NOMO-1 (cell line): ENCODE results near the gene CDH16.

Experiments
- DNase-seq, 2 experiments: peaks; one replicate each; lab custom pipeline; 2025; ENCODE audit not compliant: unreplicated experiment in 2 of 2; lab: John Stamatoyannopoulos, UW

The CDH16 gene

DNA sequence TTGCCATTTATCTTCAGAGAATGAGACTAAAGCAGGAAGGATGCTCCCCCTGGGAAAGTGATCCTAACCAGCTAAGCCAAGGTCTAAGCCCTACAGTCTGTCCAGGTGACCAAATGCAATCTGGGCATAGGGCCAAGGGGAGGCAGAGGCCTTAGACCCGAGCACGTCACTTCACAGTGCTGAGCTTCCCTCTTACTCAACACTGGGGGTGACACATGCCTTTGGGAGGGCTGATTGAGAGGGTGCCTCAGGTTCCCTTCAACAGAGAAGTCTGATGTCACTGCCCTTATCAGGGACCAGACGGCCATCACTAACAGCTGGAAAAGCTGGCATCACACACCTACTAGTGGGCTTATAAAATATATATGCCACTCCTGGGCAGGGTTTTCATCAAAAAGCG lies 11.5 kb upstream of the CDH16 start:
- no peak for DNase-seq

DNA sequence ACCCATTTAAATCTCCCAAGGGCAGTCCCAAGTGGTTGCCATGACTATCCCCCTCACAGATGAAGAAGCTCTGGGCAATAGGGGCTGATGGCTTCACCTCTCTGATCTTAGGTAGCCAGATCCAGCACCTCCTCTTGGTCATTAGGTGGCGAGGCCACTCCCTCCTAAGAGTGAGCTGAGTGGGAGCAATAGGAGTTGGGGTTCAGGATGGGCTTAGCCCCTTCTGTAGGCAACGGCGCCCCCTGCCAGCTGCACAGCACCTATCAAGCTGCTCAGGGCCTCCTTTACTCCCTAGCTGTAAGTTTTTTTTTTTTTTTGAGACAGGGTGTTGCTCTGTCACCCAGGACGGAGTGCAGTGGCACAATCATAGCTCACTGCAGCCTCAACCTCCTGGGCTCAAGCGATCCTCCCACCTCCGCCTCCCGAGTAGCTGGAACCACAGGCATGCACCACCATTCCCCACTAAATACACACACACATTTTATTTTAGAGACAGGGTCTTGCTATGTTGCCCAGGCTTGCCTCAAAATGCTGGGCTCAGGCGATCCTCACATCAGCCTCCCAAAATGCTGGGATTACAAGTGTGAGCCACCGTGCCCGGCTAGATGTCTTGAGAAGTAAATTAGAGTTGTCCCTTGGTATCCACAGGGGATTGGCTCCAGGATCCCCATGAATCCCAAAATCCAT lies 10.2 kb upstream of the CDH16 start:
- no peak for DNase-seq

DNA sequence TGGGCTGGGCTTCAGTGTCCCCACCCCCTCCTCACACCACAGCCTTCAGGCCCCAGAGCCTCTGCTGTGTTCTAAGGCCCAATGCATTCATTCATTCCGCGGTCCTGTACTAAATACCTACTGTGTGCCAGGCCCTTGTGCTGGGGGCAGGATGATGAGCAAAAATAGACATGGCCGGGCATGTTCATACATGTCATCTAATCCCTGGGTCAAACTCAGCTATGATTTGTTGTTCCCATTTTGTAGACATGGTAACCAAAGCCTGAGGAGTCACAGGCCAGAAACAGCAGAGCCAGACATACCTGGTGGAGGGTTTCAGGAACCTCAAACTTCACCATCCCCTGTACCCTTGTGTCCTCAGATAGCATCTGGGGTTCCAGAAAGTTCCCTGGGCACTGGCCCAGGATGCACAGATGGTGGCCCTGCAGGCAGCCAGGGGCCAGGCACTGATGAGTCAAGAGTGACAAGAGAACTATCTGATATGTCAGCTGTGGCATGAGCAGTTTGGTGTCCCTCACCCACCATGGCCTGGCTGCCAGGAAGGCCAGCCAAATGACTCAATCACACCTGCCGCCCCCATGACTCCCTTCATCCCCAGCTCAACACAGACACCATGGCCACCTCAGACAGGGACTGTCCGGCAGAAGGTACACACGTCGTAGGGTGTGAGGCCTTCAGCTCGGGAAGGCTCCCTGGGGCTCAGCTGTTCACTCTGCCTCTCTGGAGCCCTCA lies 9.4 kb upstream of the CDH16 start:
- no peak for DNase-seq

DNA sequence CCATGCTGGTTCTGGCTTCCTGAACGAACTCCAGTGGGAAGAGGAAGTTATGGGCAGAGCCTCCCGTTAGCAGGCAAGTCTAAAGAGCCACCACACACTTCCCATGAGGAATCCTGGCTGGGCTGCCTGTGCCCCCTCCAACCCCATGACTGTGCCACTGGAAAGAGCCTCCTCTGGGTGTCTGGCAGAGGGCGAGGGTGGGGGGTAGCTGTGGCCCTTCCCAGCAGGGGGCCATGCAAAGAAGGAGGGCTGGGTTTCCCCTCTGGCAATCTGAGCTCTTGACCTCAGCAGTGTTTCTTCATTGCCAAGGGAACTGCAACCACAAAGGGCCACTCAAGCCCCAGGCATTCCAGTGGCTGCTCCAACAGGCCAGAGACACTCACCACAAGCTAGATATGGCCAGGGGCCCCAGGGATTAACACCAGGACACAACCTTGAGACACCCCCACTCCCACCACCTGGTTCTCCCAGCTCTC lies 8.3 kb upstream of the CDH16 start:
- no peak for DNase-seq

DNA sequence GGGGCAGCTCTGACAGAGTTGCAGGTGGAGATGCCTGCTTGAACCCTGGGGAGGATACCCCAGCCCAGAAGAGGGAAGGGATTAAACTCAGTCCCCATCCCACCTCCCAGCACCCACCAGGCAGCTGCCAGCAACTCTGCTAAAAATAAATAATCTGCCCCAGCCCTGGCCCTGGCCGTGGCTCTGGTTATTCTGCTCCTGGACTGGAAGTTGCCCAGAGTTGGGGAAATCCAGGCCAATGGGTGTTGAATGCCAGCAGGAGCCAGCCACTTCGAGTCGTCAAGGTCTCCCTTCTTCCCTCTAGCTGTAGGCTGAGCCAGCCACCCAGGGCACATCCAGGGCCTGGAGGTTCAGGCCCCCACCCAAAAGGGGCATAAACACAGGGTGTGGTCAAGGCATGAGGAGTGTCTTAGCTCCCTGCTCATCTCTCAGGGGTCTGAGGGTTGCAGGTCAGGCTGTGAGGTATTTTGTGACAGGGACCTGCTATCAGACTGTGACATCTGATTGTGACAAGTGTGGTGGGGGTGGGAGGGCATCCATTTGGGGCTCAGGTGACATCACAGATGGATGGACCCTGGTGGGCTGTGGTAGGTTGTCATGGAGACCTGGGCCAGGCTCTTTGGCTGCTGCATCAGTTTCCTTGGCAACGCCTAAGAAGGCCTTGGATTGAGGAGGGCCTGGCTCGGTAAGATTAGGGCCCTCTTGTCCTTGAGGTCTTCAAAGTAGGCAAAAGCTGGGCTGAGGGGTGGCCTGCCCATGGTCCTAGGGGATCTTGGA lies 7.7 kb upstream of the CDH16 start:
- DNase-seq, result no peak

DNA sequence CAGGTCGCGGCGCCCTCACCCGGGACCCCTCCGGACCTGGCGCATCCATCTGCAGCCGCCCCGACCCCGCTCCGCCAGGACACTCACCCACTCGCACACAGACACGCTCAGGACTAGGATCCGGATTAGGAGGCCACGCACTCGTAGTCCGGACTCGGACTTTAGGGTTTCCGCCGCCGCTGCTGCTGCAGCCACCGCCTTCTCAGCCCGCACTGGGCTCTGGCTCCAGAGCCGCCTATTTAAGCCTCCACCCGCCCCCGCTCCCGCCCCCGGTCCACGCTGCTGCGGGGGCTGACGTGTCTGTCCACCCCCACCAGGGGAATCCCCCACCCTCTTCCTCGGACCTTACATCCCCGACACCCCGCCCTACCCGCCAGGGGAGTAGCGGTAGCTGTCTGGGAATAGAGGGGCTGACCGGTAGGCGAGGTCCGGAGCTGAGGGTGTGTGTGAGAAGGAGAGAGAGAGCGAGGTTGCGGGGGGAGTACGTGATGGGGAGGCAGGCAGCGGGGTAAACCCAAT lies 6.7 kb upstream of the CDH16 start, which contains the start of gene RRAD:
RRAD (minus strand) TSS at position 214 of the 519 bp plus-strand sequence. CDS start 356 bp downstream, outside the sequence.
- DNase-seq, result no peak

DNA sequence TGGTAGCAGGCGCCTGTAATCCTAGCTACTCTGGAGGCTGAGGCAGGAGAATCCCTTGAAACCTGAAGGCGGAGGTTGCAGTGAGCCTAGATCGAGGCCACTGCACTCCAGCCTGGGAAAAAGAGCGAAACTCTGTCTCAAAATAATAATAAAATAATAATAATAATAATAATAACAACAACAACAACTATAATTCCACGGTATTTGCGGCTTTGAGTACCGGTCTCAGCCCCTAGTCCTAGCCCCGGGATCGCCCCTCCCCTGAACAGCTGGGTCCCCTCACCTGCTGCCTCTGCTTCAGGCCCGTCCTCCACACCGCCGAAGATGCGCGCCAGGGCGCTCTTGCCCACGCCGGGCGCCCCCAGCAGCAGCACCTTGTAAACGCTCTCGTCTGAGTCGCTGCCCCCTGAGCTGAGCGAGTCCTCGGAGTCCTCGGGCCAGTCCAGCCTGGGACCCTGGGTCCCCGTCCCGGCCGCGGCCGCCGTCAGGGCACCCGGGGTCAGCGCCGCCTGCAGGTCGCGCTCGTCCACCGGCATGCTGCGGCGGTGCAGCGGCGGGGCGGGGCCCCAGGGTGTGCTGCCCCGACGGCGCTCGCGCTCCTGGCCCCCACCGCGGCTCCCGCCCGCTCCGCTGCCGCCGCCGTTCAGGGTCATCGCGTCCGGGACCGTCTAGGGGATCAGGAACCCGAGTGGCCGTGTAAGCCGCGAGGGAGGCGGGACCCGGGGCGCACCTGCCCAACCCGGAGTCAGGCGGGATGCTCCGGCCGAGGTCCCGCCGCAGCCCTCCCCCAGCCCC lies 6.0 kb upstream of the CDH16 start:
- peak; percentile 7 to 25 for DNase-seq

DNA sequence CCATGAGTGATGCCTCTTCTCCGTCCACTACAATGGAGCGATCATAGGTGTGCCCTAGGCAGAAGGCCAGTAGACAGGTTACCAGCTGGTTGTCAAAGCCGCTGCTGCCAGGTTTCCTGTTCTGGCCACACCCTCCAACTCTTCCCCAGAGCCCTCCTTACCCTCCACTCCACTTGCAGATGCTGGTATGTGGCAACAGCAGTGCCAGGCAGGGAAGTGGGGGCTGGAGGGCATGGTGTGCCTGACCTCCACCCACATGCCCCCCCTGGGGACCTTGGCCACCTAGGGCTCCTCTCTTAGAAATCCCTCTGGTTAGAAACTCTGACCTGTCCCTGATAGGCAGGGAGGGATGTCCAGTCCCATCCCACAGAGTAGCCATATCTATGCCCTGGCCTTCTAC lies 5.2 kb upstream of the CDH16 start:
- no peak for DNase-seq

DNA sequence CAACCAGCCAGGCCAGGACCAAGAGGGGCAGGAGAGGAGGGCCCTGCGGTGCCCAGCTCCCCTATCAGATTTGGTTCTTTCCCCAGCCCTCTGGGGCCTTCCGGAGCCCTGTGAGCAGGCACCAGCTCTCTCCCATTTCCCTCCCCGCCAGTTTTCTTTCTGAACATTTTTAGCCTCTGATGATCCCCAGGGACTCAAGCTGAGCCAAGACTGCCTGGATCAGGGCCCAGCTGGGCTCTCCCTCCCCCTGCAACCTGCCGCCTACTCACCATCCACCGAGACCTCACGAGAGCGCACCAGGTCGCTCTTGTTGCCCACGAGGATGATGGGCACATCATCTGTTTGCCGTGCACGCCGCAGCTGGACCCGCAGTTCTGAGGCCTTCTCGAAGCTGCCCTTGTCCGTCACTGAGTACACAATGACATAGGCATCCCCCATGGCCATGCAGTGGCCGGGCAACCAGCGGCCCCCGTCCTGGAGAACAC lies 4.6 kb upstream of the CDH16 start:
- no peak for DNase-seq

DNA sequence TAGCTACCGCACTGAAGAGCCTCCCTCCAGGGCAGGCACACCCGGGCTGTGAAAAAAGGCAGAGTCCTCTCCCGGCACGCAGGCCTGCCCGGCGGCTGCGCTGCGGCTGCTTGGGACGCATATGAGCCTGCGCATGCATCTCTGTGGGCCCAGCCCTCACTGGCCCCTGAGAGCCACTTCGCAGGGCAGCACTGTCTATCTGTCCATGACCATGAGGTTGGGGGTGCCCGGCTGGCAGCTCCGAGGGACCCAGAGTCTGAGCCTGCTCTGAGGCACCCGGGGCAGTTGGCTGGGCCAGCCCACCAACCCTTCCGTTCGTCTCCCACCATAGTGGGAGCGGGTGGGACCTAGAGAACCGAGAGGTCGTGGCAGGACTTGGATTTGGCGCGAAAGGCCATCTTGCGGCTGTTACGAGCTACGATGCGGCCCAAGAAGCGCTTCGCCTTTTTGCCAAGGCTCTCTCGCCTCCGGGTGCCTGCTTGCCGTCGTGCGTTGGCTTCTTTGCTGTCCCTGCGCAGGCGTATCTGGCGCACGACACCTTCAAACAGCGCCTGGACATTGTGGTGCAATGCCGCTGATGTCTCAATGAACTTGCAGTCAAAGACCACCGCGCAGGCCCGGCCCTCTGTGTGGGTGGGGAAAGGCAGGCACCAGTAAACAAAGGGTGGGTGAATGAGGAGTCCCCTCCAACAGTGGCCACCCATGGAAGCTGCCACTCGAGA lies 3.2 kb upstream of the CDH16 start:
- no peak for DNase-seq

DNA sequence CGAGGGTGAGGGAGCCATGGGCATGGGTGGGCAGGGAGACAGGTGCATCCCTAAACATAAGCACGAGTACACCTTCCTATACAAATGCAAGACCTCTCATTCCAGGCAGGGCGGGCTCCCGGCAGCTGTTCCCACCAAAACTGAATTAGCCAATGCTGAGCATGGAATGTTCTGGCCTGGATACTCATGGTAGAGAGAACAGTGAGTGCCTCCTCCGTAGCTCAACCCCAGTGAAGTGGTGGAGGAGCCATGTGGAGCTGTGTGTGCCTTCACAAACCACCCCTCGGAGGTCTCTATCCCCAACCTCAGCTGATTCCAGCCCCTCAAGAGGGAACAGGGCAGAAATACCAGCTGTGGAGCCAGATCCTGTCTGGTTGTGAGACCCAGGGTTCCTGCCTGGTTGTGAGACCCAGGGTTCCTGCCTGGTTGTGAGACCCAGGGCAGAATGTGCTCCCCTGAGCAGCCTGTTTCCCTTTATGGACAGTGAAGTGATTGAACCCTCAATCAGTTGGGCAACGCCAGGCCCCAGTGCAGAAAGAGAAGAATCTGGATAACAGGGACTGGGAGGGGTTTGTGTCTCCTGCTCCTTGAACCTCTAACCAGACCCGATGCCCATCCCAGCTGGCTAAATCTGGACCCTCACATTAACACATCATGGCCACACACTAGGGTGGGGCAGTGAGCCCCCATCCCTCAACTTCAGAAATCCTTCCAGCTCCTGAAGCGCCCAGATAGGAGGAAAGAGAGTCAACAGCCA lies 2.4 kb upstream of the CDH16 start:
- DNase-seq, result no peak

DNA sequence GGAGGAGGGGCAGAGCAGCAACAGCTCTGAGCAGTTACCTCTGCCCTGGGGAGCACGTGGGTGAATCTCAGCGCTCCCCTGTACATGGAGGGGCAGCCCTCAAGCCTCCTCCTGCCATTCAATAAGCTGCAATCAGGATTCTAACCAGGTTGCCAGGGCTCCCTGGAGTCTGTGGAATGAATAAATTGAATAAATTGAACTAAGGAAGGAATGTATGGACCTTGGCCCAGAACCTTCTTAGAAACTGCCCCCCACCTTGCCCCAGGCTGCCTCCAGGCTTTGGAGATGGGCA lies 1.6 kb upstream of the CDH16 start:
- no peak for DNase-seq

DNA sequence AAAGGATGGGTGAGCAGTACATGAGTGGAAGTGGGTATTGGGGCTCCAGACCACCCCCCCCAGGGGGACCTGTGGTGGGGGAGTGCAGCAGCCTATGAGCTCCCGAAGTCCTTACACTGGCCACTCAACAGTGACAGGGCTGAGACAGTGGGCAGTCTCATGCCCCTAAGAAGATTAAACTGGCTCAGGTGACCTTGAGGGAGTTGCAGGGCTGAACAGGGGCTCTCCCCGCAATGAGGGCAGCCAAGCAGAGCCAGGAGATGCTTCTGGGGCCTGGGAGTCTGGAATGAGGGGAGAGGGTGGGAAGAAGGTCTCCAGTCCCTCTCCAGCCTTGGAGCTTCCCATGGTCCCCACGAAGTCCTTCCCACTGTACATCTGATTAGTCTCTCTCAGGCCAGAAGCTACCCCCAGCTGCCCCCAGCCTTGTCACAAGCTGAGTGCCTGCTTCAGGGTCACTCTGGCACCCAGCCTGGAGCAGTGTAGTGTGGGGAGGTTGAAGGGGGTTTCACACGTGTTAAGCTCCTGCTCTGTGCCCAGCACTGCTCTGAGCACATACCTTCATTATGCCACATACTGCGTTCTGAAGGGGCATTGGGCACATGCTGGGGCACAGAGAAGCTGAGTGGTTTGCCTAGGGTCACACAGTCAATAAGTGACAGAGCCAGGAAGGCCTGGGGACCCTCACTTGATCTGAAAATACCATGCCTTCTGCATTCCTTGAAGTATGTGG lies 1.0 kb upstream of the CDH16 start:
- no peak for DNase-seq

DNA sequence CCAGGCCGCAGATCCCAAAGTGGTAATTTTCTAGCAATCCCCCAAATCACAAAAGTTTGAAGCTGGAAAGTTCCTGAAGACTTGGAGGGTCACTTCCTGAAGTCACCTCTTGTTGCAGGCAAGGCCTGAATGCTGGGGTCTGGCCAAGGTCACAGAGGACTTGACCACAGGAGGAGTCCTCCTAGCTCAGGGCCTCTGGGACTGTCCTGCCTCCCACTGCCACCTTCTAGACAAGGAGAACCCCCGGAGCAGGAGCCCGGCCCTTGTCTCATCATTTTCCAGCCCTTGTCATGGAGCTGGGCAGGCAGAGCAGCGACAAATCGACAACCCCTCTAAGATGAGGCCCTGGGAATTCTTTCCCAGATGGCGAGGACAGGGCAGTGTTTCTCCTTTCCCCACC lies 330 bp downstream of the CDH16 start:
- DNase-seq, result no peak

DNA sequence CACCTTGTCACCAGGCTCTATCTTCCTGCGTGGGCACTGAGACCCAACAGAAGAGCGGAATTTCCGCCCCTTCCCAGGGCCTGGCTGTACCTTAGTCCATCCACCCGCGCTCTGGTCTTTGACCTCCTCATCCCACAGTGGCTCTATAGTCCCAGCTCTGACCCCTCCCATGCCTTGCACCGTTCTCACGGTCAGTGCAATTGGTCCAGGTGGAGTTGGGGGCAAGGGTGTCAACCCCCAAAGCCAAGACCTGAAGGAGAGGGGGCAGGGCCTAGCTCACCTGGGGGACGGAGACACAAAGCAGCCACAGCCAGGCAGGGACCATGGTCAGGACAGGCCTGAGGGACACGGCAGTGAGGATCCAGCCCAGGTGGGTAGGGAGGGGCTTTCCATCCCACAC lies 944 bp downstream of the CDH16 start:
- DNase-seq, result no peak

DNA sequence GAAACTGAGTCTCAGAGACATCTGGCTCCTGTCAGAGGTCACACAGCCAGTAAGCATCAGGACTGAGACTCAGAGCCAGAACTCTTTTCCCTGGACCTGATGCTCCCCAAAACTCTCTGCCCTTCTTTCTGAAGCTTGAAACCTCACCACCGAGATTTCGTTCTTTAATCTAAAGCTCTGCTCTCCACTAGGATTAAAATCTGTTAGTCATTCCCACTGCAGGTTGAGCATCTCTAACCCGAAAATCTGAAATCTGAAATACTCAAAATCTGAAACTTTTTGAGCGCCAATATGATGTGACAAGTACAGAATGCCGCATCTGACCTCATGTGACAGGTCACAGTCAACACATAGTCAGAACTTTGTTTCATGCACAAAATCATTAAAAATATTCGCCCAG lies 2.2 kb downstream of the CDH16 start:
- DNase-seq, result no peak

DNA sequence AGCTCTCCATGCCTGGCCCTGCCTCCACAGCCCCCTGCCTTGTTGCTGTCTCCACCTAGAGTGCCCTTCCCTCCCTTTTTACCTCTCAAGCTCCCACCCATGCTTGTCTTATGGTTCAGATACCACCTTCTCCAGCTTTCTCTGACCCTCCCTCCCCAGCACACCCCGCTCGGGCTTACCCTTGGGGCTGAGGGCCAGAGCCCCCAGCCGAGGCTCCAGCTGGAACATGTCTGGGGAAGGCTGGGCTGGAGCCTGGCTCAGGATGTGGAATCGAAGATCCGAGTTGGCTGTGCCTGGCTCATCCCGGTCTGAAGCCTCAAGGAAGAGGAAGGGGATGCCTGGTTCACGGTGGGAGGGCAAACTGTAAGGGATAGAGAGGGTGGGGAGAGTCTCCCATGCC lies 3.6 kb downstream of the CDH16 start:
- DNase-seq, result no peak

DNA sequence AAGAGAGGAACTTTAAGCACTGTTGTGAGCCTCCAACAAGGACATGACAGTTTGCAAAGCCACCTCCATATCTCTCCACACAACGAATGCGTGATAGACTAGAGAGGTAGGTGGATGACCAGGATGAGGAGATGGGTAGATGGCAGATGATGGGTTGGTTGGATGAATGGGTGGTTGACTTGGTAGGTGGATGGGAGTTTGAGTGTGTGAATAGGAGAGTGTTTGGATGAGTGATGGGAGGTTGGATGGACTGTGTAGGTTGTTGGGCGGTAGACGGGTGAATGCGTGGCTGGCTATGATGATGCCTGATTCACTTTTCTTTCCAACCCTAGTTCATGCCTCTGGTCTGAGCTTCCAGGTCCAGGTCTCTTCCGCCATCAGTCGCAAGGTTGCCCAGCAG lies 4.1 kb downstream of the CDH16 start:
- DNase-seq, result no peak

DNA sequence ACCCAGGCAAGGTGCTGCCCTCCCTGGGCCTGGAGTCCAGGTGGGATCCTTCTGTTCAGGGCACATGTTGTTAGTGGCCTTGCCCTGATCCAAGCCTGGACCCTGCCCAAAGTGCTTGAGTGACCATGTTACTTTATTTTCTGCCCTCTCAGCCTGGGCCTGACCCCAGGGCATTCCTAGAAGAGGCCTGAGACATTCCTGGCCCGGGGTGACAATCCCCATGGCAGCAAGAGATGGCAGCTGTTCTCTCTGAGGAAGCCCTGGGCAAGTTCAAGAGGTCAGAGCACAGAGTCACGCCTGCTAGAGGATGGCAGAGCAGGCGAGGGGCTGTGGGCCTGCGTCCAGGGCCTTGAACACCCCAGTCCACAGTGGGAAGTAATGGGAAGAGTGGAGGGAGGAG lies 5.0 kb downstream of the CDH16 start:
- no peak for DNase-seq
